A549 (cell line): Measurements from ENCODE around the gene DPEP1.

Source experiments
- ATOH8 ChIP-seq: fragments of 250-450 bp; sonication (Bioruptor Pico); IDR thresholded peaks from 2 replicates; pipeline ENCODE4 v1.5.0; 2020; ENCODE audit warnings: low read depth, mild to moderate bottlenecking, moderate library complexity
- CBX2 ChIP-seq: fragments of 200-600 bp; sonication (generic); IDR thresholded peaks from 2 replicates; pipeline ENCODE4 v1.6.1; 2016; ENCODE audit warnings: low read depth, mild to moderate bottlenecking, borderline replicate concordance
- CEBPB ChIP-seq, 2 experiments: fragments of >200 bp in 1 of 2; sonication (Bioruptor Twin) in 1 of 2; formaldehyde crosslinking in 1 of 2; IDR thresholded peaks; 2 replicates each; pipeline ENCODE4 v1.6.1; 2012 to 2016
- CTCF ChIP-seq: fragments of >200 bp; sonication (Bioruptor Twin); formaldehyde crosslinking; IDR thresholded peaks from 3 replicates; pipeline ENCODE4 v1.5.1; 2016
- EP300 ChIP-seq, 2 experiments: fragments of >200 bp; sonication (Bioruptor Twin); formaldehyde crosslinking; IDR thresholded peaks; 2 replicates in 1 of 2; 3 replicates in 1 of 2; pipeline ENCODE4 v1.6.1; 2016 to 2017
- HOXA7 ChIP-seq: fragments of 250-450 bp; sonication (Bioruptor Pico); IDR thresholded peaks from 2 replicates; pipeline ENCODE4 v1.5.0; 2020; ENCODE audit warnings: mild to moderate bottlenecking, moderate library complexity
- MAX ChIP-seq: IDR thresholded peaks from 2 replicates; pipeline ENCODE4 v1.6.1; 2012
- MYC ChIP-seq: IDR thresholded peaks from 2 replicates; pipeline ENCODE4 v1.6.1; 2012; ENCODE audit warnings: mild to moderate bottlenecking, inconsistent platforms, low read length, improper control_type of control experiment, borderline replicate concordance
- POLR2A ChIP-seq: IDR thresholded peaks from 2 replicates; pipeline ENCODE4 v1.6.1; 2012; ENCODE audit warnings: mild to moderate bottlenecking, low read length
- RAD21 ChIP-seq, 2 experiments: fragments of >200 bp in 1 of 2; sonication (Bioruptor Twin) in 1 of 2; formaldehyde crosslinking in 1 of 2; IDR thresholded peaks in 1 of 2; conservative IDR thresholded peaks in 1 of 2; 2 replicates in 1 of 2; 3 replicates in 1 of 2; pipeline ENCODE4 v1.6.1; 2012 to 2018; ENCODE audit warnings: inconsistent platforms in 1 of 2
- RNF2 ChIP-seq: fragments of 200-600 bp; sonication (generic); IDR thresholded peaks from 2 replicates; pipeline ENCODE4 v1.6.1; 2016; ENCODE audit warnings: low read depth, mild to moderate bottlenecking, antibody characterized with exemption, moderate library complexity, borderline replicate concordance
- ZFP36 ChIP-seq: fragments of 450-650 bp; IDR thresholded peaks from 2 replicates; pipeline ENCODE4 v1.6.1; 2014; ENCODE audit warnings: borderline replicate concordance; ENCODE audit not compliant: partially characterized antibody

GRCh38 chr16:89607453-89607852, 6.0 kb upstream of the DPEP1 start:
- TF ChIP-seq CTCF (no peak), HOXA7 (CRISPR knock-in tag) (no peak), MAX (no peak), CEBPB (IDR thresholded peaks at IDR 0.05) (no peak), RNF2 (no peak), ATOH8 (no peak), RAD21 (conservative IDR thresholded peaks at IDR 0.05 in 1 of 2, IDR thresholded peaks at IDR 0.05 in 1 of 2) (no peak), MYC (no peak), EP300 (IDR thresholded peaks at IDR 0.05) (no peak), ZFP36 (no peak), CBX2 (no peak), POLR2A (no peak)
